GM12875 (cell line): Measurements from ENCODE around the gene SGTA.

ENCODE experiments used
- H3K4me3 ChIP-seq: one replicate; pipeline ENCODE4 v1.5.1; 2011; ENCODE audit warnings: low read depth, low read length, control low read depth
- TF ChIP-seq, protein P1 (sequence below): IDR thresholded peaks from 2 replicates; pipeline ENCODE4 v1.5.1; 2011; ENCODE audit warnings: low read depth, mild to moderate bottlenecking, control low read depth, inconsistent platforms, low read length, moderate library complexity, borderline replicate concordance; ENCODE audit not compliant: insufficient read depth

SGTA gene

DNA sequence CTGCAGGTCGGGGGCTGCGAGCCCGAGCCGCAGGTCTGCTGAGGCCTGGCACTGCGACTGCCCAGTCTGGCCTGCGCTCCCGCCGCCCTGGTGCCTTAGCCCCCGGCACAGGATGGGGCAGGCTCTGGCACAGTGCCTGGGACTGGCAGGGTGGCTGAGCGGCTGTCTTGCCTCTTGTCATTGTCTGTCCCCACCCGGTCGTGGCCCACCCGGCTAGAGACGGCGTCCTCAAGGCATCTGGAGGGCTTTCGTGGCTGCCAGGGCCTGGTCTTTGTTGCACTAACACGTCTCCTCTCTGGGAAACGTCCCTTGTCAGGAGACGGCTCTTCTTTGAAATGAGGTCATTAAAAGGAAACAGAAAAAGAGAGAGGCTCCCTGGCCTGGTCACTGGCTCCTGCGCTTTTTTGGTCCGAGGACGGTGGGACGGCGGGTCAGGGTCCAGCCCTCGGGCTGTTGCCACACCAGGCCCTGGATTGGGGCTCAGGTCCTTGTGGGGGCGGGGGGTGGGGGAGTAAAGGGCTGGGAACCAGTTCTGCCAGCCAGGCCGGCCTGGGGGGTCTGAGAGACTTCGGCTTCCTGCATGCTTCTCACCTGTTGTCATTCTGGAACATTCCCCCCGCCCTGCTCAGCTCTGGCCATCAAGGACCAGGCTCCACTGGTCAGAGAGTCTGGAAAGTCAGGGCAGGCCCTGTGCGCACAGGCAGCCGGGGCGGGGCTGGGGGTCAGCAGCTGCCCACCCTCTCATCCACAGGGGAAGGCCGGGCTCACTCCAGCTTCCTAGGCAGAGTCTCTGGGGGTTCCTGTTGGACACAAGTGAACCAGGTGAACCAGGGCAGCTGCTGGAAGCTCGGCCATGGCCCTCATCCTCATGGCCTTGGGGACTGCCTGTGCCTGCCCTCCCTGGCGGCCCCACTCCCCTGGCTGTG is 30.4 kb upstream of the SGTA start:
- no peak overlapping the region for H3K4me3 ChIP-seq
- TF ChIP-seq, protein P1, sequence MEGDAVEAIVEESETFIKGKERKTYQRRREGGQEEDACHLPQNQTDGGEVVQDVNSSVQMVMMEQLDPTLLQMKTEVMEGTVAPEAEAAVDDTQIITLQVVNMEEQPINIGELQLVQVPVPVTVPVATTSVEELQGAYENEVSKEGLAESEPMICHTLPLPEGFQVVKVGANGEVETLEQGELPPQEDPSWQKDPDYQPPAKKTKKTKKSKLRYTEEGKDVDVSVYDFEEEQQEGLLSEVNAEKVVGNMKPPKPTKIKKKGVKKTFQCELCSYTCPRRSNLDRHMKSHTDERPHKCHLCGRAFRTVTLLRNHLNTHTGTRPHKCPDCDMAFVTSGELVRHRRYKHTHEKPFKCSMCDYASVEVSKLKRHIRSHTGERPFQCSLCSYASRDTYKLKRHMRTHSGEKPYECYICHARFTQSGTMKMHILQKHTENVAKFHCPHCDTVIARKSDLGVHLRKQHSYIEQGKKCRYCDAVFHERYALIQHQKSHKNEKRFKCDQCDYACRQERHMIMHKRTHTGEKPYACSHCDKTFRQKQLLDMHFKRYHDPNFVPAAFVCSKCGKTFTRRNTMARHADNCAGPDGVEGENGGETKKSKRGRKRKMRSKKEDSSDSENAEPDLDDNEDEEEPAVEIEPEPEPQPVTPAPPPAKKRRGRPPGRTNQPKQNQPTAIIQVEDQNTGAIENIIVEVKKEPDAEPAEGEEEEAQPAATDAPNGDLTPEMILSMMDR = no peak

DNA sequence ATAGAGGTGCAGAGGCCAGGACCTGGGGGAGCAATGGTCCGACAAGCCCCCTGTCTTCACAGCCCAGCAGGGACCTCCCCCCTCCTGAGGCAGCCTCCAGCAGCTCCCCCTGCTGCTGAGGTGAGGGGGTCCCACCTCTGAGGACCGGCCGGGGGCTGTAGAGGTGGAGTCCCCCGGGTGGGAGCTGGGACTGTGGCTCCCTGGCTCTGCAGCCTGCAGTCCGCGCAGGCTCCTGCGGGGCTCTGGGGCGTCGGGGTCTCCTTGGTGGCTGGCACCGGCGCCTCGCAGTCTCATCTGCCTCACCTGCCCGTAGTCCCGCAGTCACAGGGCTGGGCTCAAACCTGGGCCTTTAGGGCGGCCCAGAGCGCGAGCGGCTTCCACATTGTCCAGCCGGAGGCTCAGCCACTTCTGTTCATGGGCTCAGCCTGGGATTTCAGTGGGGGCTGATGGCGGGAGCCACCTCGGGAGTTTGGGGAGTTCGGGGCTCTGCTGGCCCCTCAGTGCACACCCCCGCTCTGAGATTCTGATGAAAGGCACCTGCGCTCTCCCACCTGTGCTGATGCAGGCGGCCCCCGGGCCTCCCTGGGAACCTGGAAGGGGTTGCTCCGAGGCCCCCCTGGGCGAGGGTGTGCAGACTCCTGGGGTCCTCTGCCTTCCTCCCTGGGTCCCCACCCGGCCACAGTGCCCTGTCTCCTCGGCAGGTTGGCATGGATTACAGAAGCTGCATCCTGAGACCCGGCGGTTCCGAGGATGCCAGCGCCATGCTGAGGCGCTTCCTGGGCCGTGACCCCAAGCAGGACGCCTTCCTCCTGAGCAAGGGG is 29.6 kb upstream of the SGTA start:
- TF ChIP-seq, protein P1 = no peak
- no peak overlapping the region for H3K4me3 ChIP-seq

DNA sequence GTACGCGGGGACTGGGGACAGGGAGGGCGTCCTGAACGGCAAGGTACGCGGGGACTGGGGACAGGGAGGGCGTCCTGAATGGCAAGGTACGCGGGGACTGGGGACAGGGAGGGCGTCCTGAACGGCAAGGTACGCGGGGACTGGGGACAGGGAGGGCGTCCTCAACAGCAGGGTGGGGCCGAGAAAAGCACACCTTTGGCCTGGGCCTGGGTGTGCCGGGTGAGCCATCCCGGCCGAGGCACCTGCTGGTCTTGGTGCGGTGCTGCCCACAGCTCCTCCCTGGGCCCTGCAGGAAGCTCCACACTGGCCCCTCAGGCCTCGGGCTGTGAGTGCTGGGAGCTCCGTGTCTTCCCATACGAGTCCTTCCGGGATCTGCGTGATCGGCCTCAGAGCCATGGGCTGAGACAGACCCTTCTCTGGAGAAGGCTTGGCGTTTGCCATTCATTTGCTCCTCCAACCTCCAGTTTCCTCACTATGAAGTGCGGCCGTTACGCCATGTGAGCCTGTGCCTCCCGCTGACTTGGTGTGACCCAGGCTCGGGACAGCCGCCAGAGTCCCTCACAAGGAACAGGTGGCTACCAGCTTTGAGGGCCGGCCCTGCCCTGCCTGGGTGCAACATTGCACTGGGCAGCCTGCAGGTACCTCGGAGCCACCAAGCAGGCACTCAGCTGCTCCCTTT is 28.8 kb upstream of the SGTA start:
- H3K4me3 ChIP-seq = no peak overlapping the region
- TF ChIP-seq, protein P1 = no peak

DNA sequence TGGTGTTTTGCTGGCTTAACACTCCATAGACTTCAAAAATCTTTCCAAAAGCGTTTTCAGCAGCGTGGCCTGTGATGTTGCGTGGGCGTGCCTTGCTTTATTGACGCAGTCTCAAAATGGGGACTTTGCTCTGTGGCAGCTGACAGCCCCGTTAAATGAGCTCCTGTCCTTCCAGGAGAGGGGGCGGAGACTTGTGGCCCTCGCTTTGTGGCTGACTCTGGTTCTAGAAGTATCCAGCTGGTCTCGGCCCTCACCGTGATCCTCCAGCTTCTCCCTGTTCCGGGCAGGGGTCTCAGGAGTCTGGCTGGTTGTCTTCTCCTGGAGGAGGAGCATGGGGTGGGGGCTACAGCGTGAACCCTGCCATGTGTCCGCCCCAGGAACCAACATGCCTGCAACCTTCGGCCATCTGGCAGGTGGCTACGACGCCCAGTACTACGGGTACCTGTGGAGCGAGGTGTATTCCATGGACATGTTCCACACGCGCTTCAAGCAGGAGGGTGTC is 28.2 kb upstream of the SGTA start:
- no peak overlapping the region for H3K4me3 ChIP-seq
- TF ChIP-seq, protein P1 = no peak

DNA sequence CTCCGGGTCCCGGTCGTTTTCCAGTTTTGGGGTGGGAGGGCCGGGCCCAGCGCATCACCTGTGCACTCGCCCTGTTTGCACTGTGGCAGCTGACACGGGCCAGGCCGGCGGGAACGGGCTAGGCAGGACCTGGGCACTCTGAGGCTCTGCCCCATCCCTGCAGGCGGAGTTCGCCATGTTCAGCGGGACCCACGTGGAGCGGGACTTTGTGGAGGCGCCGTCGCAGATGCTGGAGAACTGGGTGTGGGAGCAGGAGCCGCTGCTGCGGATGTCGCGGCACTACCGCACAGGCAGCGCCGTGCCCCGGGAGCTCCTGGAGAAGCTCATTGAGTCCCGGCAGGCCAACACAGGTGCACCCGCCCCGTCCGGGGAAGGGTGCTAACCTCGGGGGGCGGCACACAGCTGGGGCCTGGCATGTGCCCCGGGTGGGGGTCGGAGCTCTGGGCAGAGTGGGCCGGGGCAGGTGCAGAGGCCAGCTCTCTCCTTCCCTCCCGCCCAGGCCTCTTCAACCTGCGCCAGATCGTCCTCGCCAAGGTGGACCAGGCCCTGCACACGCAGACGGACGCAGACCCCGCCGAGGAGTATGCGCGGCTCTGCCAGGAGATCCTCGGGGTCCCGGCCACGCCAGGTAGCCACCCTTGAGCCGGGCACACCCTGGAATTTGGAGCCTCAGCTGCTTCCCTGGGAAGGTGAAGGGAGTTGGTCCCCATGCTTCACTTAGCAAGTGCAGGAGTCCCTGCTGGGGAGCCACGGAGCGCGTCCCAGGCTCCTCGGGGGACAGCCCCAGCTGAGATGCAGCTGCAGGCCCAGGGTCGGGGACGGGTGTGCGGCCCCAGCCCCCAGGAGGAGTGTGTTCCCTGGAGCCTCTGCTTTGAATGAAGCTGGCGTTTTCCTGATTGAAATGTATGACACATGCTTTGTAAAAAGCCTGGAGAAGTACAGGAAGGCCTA is 27.3 kb upstream of the SGTA start:
- TF ChIP-seq, protein P1 = no peak
- H3K4me3 ChIP-seq = no peak overlapping the region
